SKM-1 (cell line): ENCODE results near the gene LACTB.

Experiments used
- DNase-seq: peaks from one replicate; lab custom pipeline; 2025; ENCODE audit not compliant: unreplicated experiment; lab: John Stamatoyannopoulos, UW

Gene LACTB

GRCh38 chr15:63166219-63166618, 44.6 kb downstream of the LACTB start:
- peak; percentile 14 for DNase-seq

GRCh38 chr15:63169788-63170187, 48.1 kb downstream of the LACTB start:
- DNase-seq, result no peak

DNA sequence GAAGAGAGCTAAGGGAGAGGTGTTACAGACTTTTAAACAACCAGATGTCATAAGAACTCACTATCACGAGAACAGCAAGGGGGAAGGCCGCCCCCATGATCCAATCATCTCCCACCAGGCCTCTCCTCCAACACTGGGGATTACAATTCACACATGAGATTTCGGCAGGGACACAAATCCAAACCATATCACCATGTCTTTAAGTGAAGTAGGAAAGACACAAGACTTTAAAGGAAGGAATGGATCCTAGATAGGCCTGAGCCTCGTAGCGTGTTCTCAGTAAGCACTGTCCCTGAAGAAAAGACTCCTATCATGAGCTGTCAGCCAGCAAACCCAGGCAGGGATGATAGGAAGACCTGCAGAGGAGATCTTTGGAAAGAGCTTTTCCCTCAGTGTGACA, 50.7 kb downstream of the LACTB start:
- DNase-seq, result no peak

GRCh38 chr15:63172851-63173451, 51.3 kb downstream of the LACTB start:
- DNase-seq, result no peak

DNA sequence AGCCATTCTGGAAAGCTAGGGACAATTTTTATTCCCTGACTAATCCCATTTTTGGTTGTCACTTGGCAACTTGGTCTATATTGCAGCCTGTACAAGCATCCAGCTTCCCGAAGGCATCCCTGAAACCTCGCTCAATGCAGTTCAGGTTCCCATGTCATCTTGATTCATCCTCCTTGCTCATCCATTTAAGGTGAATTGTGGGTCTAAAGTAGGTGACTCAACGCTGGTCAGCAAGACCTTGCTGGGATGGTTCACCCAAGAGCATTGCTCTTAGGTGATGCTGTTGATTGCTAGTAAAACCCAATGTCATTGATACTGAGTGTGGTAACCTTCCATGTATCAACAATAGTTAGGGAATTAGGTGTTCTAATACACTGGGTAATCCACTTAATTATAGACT, 54.6 kb downstream of the LACTB start:
- no peak for DNase-seq

- no peak for DNase-seq
Measured at GRCh38 chr15:63178034-63178433, 56.4 kb downstream of the LACTB start.

- no peak for DNase-seq
Measured at GRCh38 chr15:63180746-63181145, 59.1 kb downstream of the LACTB start.

GRCh38 chr15:63181648-63182047, 60.0 kb downstream of the LACTB start:
- DNase-seq, result no peak

GRCh38 chr15:63185206-63185605, 63.5 kb downstream of the LACTB start:
- DNase-seq, result no peak

- no peak for DNase-seq
Measured at GRCh38 chr15:63186065-63186464, 64.4 kb downstream of the LACTB start.

DNA sequence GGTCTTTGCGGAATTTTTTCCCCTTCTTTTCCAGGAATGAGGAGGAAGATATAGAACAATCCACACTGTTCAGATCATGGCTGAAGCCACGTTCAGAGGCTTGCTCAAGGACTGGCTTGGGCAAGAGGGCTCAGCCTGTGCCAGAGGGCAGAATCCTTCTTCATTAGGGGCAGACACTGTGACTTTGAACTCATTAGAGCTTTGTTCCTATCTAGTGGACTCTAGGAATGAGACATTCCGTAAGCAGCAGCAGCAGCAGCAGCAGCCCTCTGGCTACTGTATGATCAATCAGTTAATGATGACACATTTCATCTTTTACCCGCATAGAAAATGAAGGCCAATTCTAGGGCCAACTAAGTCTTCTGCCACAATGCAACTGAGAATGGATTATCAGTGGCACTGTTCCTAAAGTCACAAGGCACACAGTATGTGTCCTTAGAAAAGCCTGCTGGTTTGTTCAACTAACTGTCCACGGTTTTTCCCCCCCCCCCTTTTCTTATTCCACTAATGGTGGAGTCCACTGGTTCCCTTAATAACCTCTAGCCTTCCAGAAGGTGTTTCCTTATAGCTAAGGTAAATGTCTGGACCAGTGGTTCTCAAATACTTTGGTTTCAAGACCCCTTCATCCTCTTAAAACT, 66.0 kb downstream of the LACTB start:
- no peak for DNase-seq

- no peak for DNase-seq
Measured at GRCh38 chr15:63188247-63188925, 66.7 kb downstream of the LACTB start.

GRCh38 chr15:63188926-63189871, 67.5 kb downstream of the LACTB start, which contains the start of gene RAB8B:
TSS of gene RAB8B (plus strand) at chr15:63189606. CDS start at chr15:63189625, 19 bp downstream.
- peak; percentile 85 for DNase-seq

- peak; percentile 60 for DNase-seq
Measured at GRCh38 chr15:63189941-63190768, 68.5 kb downstream of the LACTB start.

DNA sequence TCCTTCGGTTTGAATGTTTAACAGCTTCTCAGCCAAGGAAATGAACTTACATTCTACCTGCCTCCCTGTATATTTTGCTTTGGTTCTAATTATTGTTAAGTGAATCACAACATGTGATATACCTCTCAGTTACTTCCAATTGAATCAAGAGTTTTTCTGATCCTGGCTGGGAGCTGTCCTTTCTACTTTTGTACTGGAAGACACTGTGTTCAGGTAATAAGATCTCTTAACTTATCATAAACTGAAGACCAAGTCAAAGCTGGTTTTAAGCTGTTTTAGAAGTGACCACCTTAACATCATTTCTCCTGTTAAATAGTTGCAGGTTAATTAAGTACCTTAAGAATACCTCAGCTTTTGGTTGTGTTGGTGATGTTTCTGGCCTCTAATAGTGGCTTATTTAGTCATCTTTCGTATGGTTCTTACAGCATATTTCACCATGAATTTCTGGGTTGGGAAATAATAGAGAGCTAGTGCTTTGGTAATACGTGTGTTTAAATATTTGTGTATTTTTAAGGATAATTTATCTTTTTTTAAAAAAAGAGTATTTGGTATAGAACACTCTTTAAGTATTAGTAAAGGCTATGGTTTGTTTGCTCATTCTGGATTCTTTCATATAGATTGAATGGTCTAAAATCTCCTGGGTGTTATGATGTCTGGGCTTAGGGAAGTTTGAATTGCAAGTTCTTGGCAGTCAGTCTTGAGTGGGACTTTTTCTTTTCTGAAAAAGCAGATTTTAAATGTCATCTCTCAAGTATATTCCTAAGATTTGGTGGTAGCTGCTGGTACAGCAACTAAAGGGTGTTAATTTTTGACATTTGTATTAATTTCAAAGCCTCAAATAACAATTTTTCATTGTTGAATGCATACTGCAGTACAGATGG, 69.3 kb downstream of the LACTB start:
- DNase-seq, result no peak
